Measurements from ENCODE around the gene KCNQ2. TPM values are rescaled to one million over a fixed set of nuclear protein-coding genes. Genes with fewer than 3 reads are reported as not detected.

Gene KCNQ2
- total RNA-seq, 1 donor from 2014 or later, result not detected

GRCh38 chr20:63434599-63435378 is 37.7 kb downstream of the KCNQ2 start:
- no peak for DNase-seq (ENCODE audit: low spot score)

DNA sequence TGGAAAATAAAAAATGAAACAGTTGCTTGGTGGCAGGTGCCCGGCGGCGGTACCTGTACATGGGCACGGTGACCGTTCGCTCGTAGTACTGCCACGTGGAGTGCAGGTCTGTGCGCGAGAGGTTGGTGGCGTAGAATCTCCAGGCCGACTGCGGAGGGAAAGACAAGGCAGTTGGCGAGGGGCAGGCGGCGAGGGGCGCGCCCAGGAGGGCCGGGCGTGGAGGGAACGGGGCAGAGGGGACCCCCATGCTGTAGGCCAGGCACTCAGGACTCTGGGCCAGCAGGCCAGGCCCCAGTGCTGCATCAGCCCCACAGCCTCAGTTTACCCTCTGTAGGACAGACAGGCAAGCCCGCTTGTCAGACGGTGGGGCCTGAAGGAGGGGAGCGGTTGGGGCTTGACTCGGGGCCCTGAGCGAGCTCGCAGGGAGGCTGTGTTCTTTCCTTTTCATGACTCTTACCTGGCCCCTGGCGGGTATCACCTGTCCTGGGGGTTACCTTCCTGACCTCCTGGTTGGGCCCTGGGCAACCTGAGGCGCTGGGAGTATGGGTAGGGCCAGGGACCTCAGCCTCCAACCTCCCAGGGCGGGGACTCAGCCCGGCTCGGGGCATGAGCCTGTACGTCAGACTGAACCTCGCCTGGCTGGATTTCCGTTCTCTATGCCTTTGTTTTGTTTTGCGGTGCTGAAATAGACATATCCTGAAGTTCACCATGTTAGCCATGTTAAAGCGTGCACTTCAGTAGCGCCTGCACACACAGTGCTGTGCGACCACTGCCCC is 38.5 kb downstream of the KCNQ2 start:
- no peak for DNase-seq (ENCODE audit: low spot score)

- no peak for DNase-seq (ENCODE audit: low spot score)
Measured at GRCh38 chr20:63433351-63433750, 39.1 kb downstream of the KCNQ2 start.

GRCh38 chr20:63432577-63433325 is 39.7 kb downstream of the KCNQ2 start:
- no peak for DNase-seq (ENCODE audit: low spot score)

GRCh38 chr20:63431944-63432343 is 40.5 kb downstream of the KCNQ2 start:
- no peak for DNase-seq (ENCODE audit: low spot score)

- DNase-seq (ENCODE audit: low spot score), result no peak
Measured at GRCh38 chr20:63430891-63431290, 41.6 kb downstream of the KCNQ2 start.

- DNase-seq (ENCODE audit: low spot score), result no peak
Measured at GRCh38 chr20:63429992-63430391, 42.5 kb downstream of the KCNQ2 start.

DNA sequence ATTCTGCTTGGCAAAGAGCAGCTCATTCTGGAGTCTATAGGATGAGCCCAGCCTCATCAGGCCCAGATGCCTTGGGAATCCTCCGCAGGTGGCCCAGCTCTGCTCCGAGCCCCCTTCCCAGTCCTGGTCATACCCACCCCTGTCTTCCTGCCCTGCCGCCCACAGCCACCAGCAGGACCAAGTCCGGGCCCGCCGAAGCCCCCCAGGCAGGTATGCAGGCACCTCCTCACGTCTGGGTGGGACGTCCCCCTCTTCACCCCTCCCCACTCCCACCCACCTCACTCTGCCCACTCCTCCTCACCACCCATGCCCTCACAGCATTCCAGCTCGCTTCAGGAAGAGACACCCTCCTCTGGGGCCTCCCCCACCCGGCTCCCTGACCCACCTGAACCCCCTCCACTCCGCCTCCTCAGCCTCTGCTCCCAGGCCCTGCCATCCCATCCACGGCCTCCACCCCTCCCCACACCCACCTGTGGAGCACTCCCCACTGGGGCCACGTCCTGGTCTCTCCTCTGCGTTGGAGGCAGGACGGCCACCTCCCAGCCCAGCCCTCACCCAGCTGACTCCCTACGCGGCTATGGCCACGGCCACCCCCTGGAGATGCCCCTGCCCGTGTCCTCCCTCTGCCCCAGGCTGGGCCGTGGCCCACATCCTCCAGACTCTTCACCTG is 43.4 kb downstream of the KCNQ2 start:
- no peak for DNase-seq (ENCODE audit: low spot score)

DNA sequence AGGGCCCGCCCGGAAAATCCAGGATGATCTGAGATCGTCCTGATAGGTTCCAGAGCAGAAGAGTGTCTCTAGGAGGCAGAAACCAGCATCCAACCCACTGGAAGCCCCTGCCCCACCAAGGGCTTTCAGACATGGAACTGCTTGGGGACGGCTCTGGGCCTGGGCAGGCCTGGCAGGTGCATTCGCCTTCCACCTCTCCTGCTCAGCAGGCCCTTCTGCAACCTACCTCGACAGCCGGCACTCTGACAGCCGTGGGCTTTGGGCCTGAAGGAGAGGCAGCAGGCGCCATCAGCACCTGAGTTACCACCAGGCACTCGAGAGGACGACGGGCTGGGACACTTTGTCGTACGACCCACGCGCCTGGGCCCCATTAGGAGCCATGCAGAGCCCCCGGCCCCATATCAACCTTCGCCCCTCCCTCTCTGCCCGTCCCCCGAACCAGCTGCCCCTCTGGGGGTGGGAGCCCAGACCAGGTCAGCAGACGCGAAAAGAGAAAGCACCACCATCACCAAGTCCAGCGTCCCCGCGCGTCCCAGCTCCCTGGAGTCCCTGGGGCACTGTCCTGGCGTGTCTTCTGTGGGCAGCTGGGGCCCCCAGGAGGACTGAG is 44.6 kb downstream of the KCNQ2 start:
- DNase-seq (ENCODE audit: low spot score), result no peak

GRCh38 chr20:63427206-63427605 is 45.2 kb downstream of the KCNQ2 start:
- no peak for DNase-seq (ENCODE audit: low spot score)

- DNase-seq (ENCODE audit: low spot score), result no peak
Measured at GRCh38 chr20:63425846-63426485, 46.5 kb downstream of the KCNQ2 start.

- no peak for DNase-seq (ENCODE audit: low spot score)
Measured at GRCh38 chr20:63424613-63425012, 47.8 kb downstream of the KCNQ2 start.

- no peak for DNase-seq (ENCODE audit: low spot score)
Measured at GRCh38 chr20:63423751-63424150, 48.7 kb downstream of the KCNQ2 start.

DNA sequence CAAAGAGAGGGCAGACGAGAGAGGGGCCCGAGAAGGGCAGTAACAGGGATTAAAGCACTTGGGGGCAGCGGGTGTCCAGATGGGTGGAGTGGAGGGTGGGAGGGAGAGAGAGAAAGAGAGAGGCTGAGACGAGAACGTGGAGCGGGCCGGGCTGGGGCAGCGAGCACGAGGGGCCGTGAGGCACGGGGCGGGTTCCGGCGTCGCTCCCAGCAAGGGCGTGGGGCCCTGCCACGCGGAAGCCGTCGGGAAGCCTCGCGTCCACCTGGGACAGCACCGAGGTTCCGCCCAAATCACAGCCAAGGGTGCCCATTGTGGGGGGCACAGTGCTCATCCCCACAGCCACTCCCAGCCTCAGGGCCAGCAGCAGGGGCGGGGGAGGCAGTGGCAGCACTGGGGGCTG is 49.8 kb downstream of the KCNQ2 start:
- no peak for DNase-seq (ENCODE audit: low spot score)

DNA sequence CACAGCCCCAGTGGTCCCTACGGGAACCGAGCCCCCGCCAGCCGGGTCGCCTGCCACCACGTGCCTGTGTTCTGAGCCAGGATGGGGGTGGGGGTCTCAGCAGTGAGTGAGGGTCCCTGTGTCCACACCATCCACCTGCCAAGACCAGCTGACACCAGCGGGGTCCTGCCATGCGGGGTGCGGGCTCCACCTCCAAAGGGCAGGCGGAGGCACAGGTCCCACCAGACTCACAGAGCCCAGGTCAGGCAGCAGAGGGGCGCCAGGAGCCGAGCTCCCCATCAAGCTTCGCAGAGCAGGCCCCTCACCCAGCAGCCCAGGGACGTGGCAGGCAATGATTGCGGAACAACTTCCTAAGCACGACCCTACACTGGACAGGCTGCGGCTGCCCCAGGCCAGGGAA is 50.5 kb downstream of the KCNQ2 start:
- DNase-seq (ENCODE audit: low spot score), result no peak

- no peak for DNase-seq (ENCODE audit: low spot score)
Measured at GRCh38 chr20:63421094-63421692, 51.3 kb downstream of the KCNQ2 start.

GRCh38 chr20:63420359-63421093 is 51.9 kb downstream of the KCNQ2 start:
- DNase-seq (ENCODE audit: low spot score), result no peak

GRCh38 chr20:63419299-63419698 is 53.2 kb downstream of the KCNQ2 start:
- no peak for DNase-seq (ENCODE audit: low spot score)

GRCh38 chr20:63418617-63419016 is 53.8 kb downstream of the KCNQ2 start:
- no peak for DNase-seq (ENCODE audit: low spot score)

- DNase-seq (ENCODE audit: low spot score), result no peak
Measured at GRCh38 chr20:63417738-63418120, 54.7 kb downstream of the KCNQ2 start.
